AG09319 (cell line): ENCODE measurements around the gene ASAP2.
A peak's percentile ranks its signal among the peaks of the same experiment; 100 is the strongest.

ENCODE experiments used
- DNase-seq: peaks from one replicate; pipeline ENCODE4 v3.0.0-alpha.2; 2010; ENCODE audit warnings: low read depth; ENCODE audit errors: extremely low read depth
- CTCF ChIP-seq: IDR thresholded peaks from 2 replicates; pipeline ENCODE4 v1.5.1; 2011; ENCODE audit warnings: low read depth, mild to moderate bottlenecking, inconsistent platforms, low read length, moderate library complexity

The ASAP2 gene

GRCh38 chr2:9188823-9189222 lies 17.8 kb upstream of the ASAP2 start:
- DNase-seq: no peak
- no peak for TF ChIP-seq CTCF

GRCh38 chr2:9189901-9190300 lies 16.7 kb upstream of the ASAP2 start:
- TF ChIP-seq CTCF: no peak
- DNase-seq: no peak

- no peak for TF ChIP-seq CTCF
- DNase-seq: peak; percentile 85
Observed at GRCh38 chr2:9191041-9191481, 15.6 kb upstream of the ASAP2 start.

GRCh38 chr2:9192712-9193111 lies 13.9 kb upstream of the ASAP2 start:
- no peak for DNase-seq
- TF ChIP-seq CTCF: no peak

GRCh38 chr2:9194352-9194751 lies 12.3 kb upstream of the ASAP2 start:
- DNase-seq: no peak
- TF ChIP-seq CTCF: no peak

GRCh38 chr2:9196637-9197036 lies 10.0 kb upstream of the ASAP2 start:
- DNase-seq: no peak

GRCh38 chr2:9197916-9198315 lies 8.7 kb upstream of the ASAP2 start:
- no peak for TF ChIP-seq CTCF

More at GRCh38 chr2:9196637-9197036, 10.0 kb upstream of the ASAP2 start:
- no peak for TF ChIP-seq CTCF

More at GRCh38 chr2:9197916-9198315, 8.7 kb upstream of the ASAP2 start:
- DNase-seq: no peak
